Activated T-cell treated with anti-CD3 and anti-CD28 coated beads, Interleukin-2, amount 50 U/mL, for 72 hours (primary cell): Measurements from ENCODE around the gene LCE3A. TPM values are rescaled to one million over a fixed set of nuclear protein-coding genes. Genes with fewer than 3 reads are reported as not detected.
A peak's percentile ranks its signal among the peaks of the same experiment; 100 is the strongest.
"Not testable (repeated sequence)": the region's sequence is repeated elsewhere in the genome, so short reads cannot be mapped to it uniquely, and the experiment has no call there.

Source experiments
- ATAC-seq, 2 donors: fragments of 150-1000 bp; cut with Tn5 transposase; replicated peaks in 1 of 2; 2 replicates each; pipeline ENCODE4 v1.10.0; 2021; ENCODE audit warnings: moderate library complexity in 2 of 2, mild to moderate bottlenecking in 1 of 2
- DNase-seq, 2 donors: peaks; one replicate each; pipeline ENCODE4 v3.0.0; 2021 to 2022; ENCODE audit warnings: mixed read lengths in 1 of 2
- H3K27ac Mint-ChIP-seq: one replicate; pipeline ENCODE4 v1.8.0; 2022; ENCODE audit warnings: mild to moderate bottlenecking, moderate library complexity, mixed read lengths
- H3K27me3 Mint-ChIP-seq: one replicate; pipeline ENCODE4 v1.8.0; 2022; ENCODE audit warnings: low read depth, mixed read lengths
- H3K36me3 Mint-ChIP-seq, 2 donors: one replicate each; pipeline ENCODE4 v1.8.0; 2022; ENCODE audit warnings: mixed read lengths in 2 of 2, mild to moderate bottlenecking in 1 of 2; ENCODE audit not compliant: insufficient read depth in 2 of 2
- H3K4me1 Mint-ChIP-seq: one replicate; pipeline ENCODE4 v1.8.0; 2022; ENCODE audit warnings: low read depth, mixed read lengths
- H3K4me3 Mint-ChIP-seq, 2 donors: one replicate each; pipeline ENCODE4 v1.8.0; 2022; ENCODE audit warnings: mild to moderate bottlenecking in 2 of 2, mixed read lengths in 2 of 2, moderate library complexity in 2 of 2
- H3K9me3 Mint-ChIP-seq, 2 donors: one replicate each; pipeline ENCODE4 v1.8.0; 2022; ENCODE audit warnings: mixed read lengths in 2 of 2
- total RNA-seq, 2 donors: library from RNA; stranded (reverse); gene quantifications; one replicate each; pipeline ENCODE4 v1.2.3, GENCODE V29; 2022

LCE3A gene
- not detected for total RNA-seq

GRCh38 chr1:152622803-152623202 lies at the start of gene LCE3A:
LCE3A (minus strand) TSS chr1:152623103; CDS start chr1:152623103, 0 bp downstream.
- peaks cover 21% of the 10 kb centered on the region for H3K27me3 Mint-ChIP-seq
- peak in 1 of 2 donors; percentile 4 for DNase-seq
- no peak within 1 kb of the TSS for H3K4me3 Mint-ChIP-seq
- no peak for ATAC-seq
- peaks cover 0 to 2% of the 10 kb centered on the region in 2 donors for H3K36me3 Mint-ChIP-seq
- no peak within 1 kb of the TSS for H3K27ac Mint-ChIP-seq
- H3K9me3 Mint-ChIP-seq = peaks cover 2 to 6% of the 10 kb centered on the region in 2 donors
- no peaks in the 10 kb centered on the region for H3K4me1 Mint-ChIP-seq

- peaks cover 11% of the 10 kb centered on the region for H3K27me3 Mint-ChIP-seq
- no peaks in the 10 kb centered on the region for H3K4me1 Mint-ChIP-seq
- ATAC-seq = no peak
Measured at GRCh38 chr1:152667648-152668047, 44.7 kb upstream of the LCE3A start.

GRCh38 chr1:152666171-152666570 lies 43.3 kb upstream of the LCE3A start:
- peaks cover 11% of the 10 kb centered on the region for H3K27me3 Mint-ChIP-seq
- not testable (repeated sequence) for H3K27ac Mint-ChIP-seq, ATAC-seq, H3K4me1 Mint-ChIP-seq, H3K4me3 Mint-ChIP-seq, H3K9me3 Mint-ChIP-seq, H3K36me3 Mint-ChIP-seq, DNase-seq

More at GRCh38 chr1:152667648-152668047, 44.7 kb upstream of the LCE3A start:
- DNase-seq = no peak
- H3K36me3 Mint-ChIP-seq = no peaks in the 10 kb centered on the region
- no peak overlapping the region for H3K27ac Mint-ChIP-seq
- no peaks in the 10 kb centered on the region for H3K9me3 Mint-ChIP-seq
- H3K4me3 Mint-ChIP-seq = no peak overlapping the region

- no peaks in the 10 kb centered on the region for H3K9me3 Mint-ChIP-seq
- DNase-seq (no peak), ATAC-seq (no peak)
- peaks cover 11% of the 10 kb centered on the region for H3K27me3 Mint-ChIP-seq
- no peaks in the 10 kb centered on the region for H3K4me1 Mint-ChIP-seq
- H3K27ac Mint-ChIP-seq = no peak within 1 kb of the TSS
- no peak within 1 kb of the TSS for H3K4me3 Mint-ChIP-seq
- H3K36me3 Mint-ChIP-seq = no peaks in the 10 kb centered on the region
Measured at GRCh38 chr1:152663098-152663497, 40.2 kb upstream of the LCE3A start, which contains the start of gene LCE2D. LCE2D (plus strand) TSS chr1:152663380; CDS start chr1:152664106, 726 bp downstream.

- Mint-ChIP-seq H3K27me3 (no peaks in the 10 kb centered on the region), H3K9me3 (no peaks in the 10 kb centered on the region), H3K27ac (no peak overlapping the region), H3K4me3 (no peak overlapping the region), H3K36me3 (no peaks in the 10 kb centered on the region), H3K4me1 (peaks cover 4% of the 10 kb centered on the region)
- ATAC-seq (no peak), DNase-seq (no peak)
Measured at GRCh38 chr1:152658649-152659048, 35.7 kb upstream of the LCE3A start.

- no peak overlapping the region for H3K27ac Mint-ChIP-seq
- ATAC-seq = no peak
- H3K27me3 Mint-ChIP-seq = no peaks in the 10 kb centered on the region
- no peak for DNase-seq
- H3K9me3 Mint-ChIP-seq = no peaks in the 10 kb centered on the region
- peaks cover 5% of the 10 kb centered on the region for H3K4me1 Mint-ChIP-seq
- no peak overlapping the region for H3K4me3 Mint-ChIP-seq
- H3K36me3 Mint-ChIP-seq = no peaks in the 10 kb centered on the region
Measured at GRCh38 chr1:152657677-152658076, 34.8 kb upstream of the LCE3A start.

GRCh38 chr1:152656459-152656858 lies 33.6 kb upstream of the LCE3A start:
- no peak overlapping the region for H3K27ac Mint-ChIP-seq
- ATAC-seq (no peak), DNase-seq (no peak)
- peaks cover 5% of the 10 kb centered on the region for H3K4me1 Mint-ChIP-seq
- H3K9me3 Mint-ChIP-seq = no peaks in the 10 kb centered on the region
- no peaks in the 10 kb centered on the region for H3K36me3 Mint-ChIP-seq
- H3K27me3 Mint-ChIP-seq = no peaks in the 10 kb centered on the region
- no peak overlapping the region for H3K4me3 Mint-ChIP-seq

GRCh38 chr1:152654110-152654509 lies 31.2 kb upstream of the LCE3A start:
- ATAC-seq (peak; percentile 53 to 60), DNase-seq (peak; percentile 64 to 76)
- H3K27me3 Mint-ChIP-seq = no peaks in the 10 kb centered on the region
- H3K4me1 Mint-ChIP-seq = peaks cover 5% of the 10 kb centered on the region
- no peaks in the 10 kb centered on the region for H3K9me3 Mint-ChIP-seq
- no peak overlapping the region for H3K27ac Mint-ChIP-seq
- H3K4me3 Mint-ChIP-seq = no peak overlapping the region
- no peaks in the 10 kb centered on the region for H3K36me3 Mint-ChIP-seq

GRCh38 chr1:152646656-152647055 lies 23.8 kb upstream of the LCE3A start:
- Mint-ChIP-seq H3K9me3 (no peaks in the 10 kb centered on the region), H3K36me3 (no peaks in the 10 kb centered on the region), H3K27me3 (peaks cover 17% of the 10 kb centered on the region), H3K4me1 (no peaks in the 10 kb centered on the region), H3K27ac (no peak overlapping the region), H3K4me3 (no peak overlapping the region)
- ATAC-seq (no peak), DNase-seq (no peak)

GRCh38 chr1:152645146-152645545 lies 22.2 kb upstream of the LCE3A start:
- ATAC-seq (no peak), DNase-seq (no peak)
- H3K4me3 Mint-ChIP-seq = no peak overlapping the region
- peaks cover 17% of the 10 kb centered on the region for H3K27me3 Mint-ChIP-seq
- no peaks in the 10 kb centered on the region for H3K4me1 Mint-ChIP-seq
- no peaks in the 10 kb centered on the region for H3K9me3 Mint-ChIP-seq
- H3K36me3 Mint-ChIP-seq = no peaks in the 10 kb centered on the region
- no peak overlapping the region for H3K27ac Mint-ChIP-seq

GRCh38 chr1:152643945-152644344 lies 21.0 kb upstream of the LCE3A start:
- Mint-ChIP-seq H3K4me1 (no peaks in the 10 kb centered on the region), H3K4me3 (no peak overlapping the region), H3K27ac (no peak overlapping the region), H3K27me3 (peaks cover 17% of the 10 kb centered on the region), H3K36me3 (no peaks in the 10 kb centered on the region), H3K9me3 (peaks cover 0 to 1% of the 10 kb centered on the region in 2 donors)
- ATAC-seq = no peak
- no peak for DNase-seq

GRCh38 chr1:152640351-152640750 lies 17.4 kb upstream of the LCE3A start:
- Mint-ChIP-seq H3K4me1 (no peaks in the 10 kb centered on the region), H3K36me3 (no peaks in the 10 kb centered on the region), H3K27me3 (peaks cover 7% of the 10 kb centered on the region), H3K4me3 (no peak overlapping the region), H3K9me3 (peaks cover 0 to 1% of the 10 kb centered on the region in 2 donors), H3K27ac (no peak overlapping the region)
- ATAC-seq = no peak
- no peak for DNase-seq

- no peaks in the 10 kb centered on the region for H3K36me3 Mint-ChIP-seq
- peaks cover under 1% of the 10 kb centered on the region for H3K27me3 Mint-ChIP-seq
- H3K27ac Mint-ChIP-seq = no peak overlapping the region
- ATAC-seq (no peak), DNase-seq (no peak)
- H3K4me3 Mint-ChIP-seq = no peak overlapping the region
- peaks cover 2% of the 10 kb centered on the region in 2 donors for H3K9me3 Mint-ChIP-seq
- H3K4me1 Mint-ChIP-seq = no peaks in the 10 kb centered on the region
Measured at GRCh38 chr1:152630596-152630995, 7.7 kb upstream of the LCE3A start.

- Mint-ChIP-seq H3K4me3 (no peak overlapping the region), H3K9me3 (peaks cover 0 to 1% of the 10 kb centered on the region in 2 donors), H3K27ac (no peak overlapping the region), H3K27me3 (peaks cover 21% of the 10 kb centered on the region), H3K36me3 (no peaks in the 10 kb centered on the region), H3K4me1 (no peaks in the 10 kb centered on the region)
- DNase-seq (no peak), ATAC-seq (no peak)
Measured at GRCh38 chr1:152626744-152627143, 3.8 kb upstream of the LCE3A start.
